Bronchial epithelial cell (primary cell): ENCODE measurements around the gene DEFB132. TPM values are rescaled to one million over a fixed set of nuclear protein-coding genes. Genes with fewer than 3 reads are reported as not detected.

Source experiments
- DNase-seq: peaks from one replicate; pipeline ENCODE4 v3.0.0-alpha.2; 2010; ENCODE audit warnings: low read depth
- FAIRE-seq: peaks from 2 replicates; lab custom pipeline; 2011; peaks lifted over from hg19 to GRCh38; lab: Jason Lieb, UNC
- H3K27me3 ChIP-seq: 2 replicates; pipeline ENCODE4 v1.5.1; 2011; ENCODE audit warnings: low read length; ENCODE audit not compliant: control insufficient read depth, insufficient read depth
- H3K36me3 ChIP-seq: 2 replicates; pipeline ENCODE4 v1.5.1; 2011; ENCODE audit warnings: low read length; ENCODE audit not compliant: control insufficient read depth, insufficient read depth
- H3K4me3 ChIP-seq: 2 replicates; pipeline ENCODE4 v1.5.1; 2011; ENCODE audit warnings: mild to moderate bottlenecking, low read depth, low read length, control low read depth
- CTCF ChIP-seq: IDR thresholded peaks from 2 replicates; pipeline ENCODE4 v1.5.1; 2011; ENCODE audit warnings: mild to moderate bottlenecking, moderate library complexity, low read length, control low read depth, inconsistent platforms; ENCODE audit not compliant: insufficient read depth, severe bottlenecking
- total RNA-seq: library from RNA; depleted of rRNA; stranded (reverse); fragments of >200 nt; gene quantifications from 2 replicates; pipeline ENCODE4 v1.2.1, GENCODE V29; 2014

Gene DEFB132
- total RNA-seq, 1 donor from 2014 or later, result not detected

GRCh38 chr20:295804-296203 lies 38.3 kb downstream of the DEFB132 start:
- no peak for DNase-seq
- Histone ChIP-seq H3K27me3 (no peaks in the 10 kb centered on the region), H3K36me3 (peaks cover 3% of the 10 kb centered on the region), H3K4me3 (no peak overlapping the region)
- FAIRE-seq, result no peak
- no peak for TF ChIP-seq CTCF

GRCh38 chr20:297098-297924 lies 39.8 kb downstream of the DEFB132 start, which contains the start of gene ZCCHC3:
Gene ZCCHC3 (plus strand): TSS chr20:297570. CDS start chr20:297587, 17 bp downstream.
- Histone ChIP-seq H3K4me3 (peak within 1 kb of the TSS; percentile 91), H3K36me3 (peaks cover 3% of the 10 kb centered on the region), H3K27me3 (no peaks in the 10 kb centered on the region)
- FAIRE-seq, result no peak
- no peak for TF ChIP-seq CTCF
- DNase-seq, result peak; percentile 73

- peak; percentile 49 for DNase-seq
- H3K27me3 ChIP-seq, result no peaks in the 10 kb centered on the region
- H3K4me3 ChIP-seq, result peak overlapping the region; percentile 91
- H3K36me3 ChIP-seq, result peaks cover 3% of the 10 kb centered on the region
- FAIRE-seq, result no peak
- TF ChIP-seq CTCF, result no peak
Observed at GRCh38 chr20:297925-298775, 40.6 kb downstream of the DEFB132 start.

- H3K27me3 ChIP-seq, result no peaks in the 10 kb centered on the region
- H3K4me3 ChIP-seq, result peak overlapping the region; percentile 91
- FAIRE-seq, result no peak
Observed at GRCh38 chr20:298776-299391, 41.4 kb downstream of the DEFB132 start.

More at GRCh38 chr20:298776-299391, 41.4 kb downstream of the DEFB132 start:
- no peak for DNase-seq
- peaks cover 3% of the 10 kb centered on the region for H3K36me3 ChIP-seq
- TF ChIP-seq CTCF, result no peak
